Activated CD8-positive, alpha-beta memory T cell treated with anti-CD3 and anti-CD28 coated beads, Interleukin-2, amount 50 U/mL, for 1 hour (primary cell): ENCODE data around the gene SLC7A5.
"Not testable (repeated sequence)": the region's sequence is repeated elsewhere in the genome, so short reads cannot be mapped to it uniquely, and the experiment has no call there.

Source experiments
- DNase-seq: peaks from one replicate; pipeline ENCODE4 v3.0.0-alpha.2; 2020; ENCODE audit errors: extremely low read depth

The SLC7A5 gene

GRCh38 chr16:87834005-87834667 lies 35.2 kb downstream of the SLC7A5 start:
- no peak for DNase-seq

DNA sequence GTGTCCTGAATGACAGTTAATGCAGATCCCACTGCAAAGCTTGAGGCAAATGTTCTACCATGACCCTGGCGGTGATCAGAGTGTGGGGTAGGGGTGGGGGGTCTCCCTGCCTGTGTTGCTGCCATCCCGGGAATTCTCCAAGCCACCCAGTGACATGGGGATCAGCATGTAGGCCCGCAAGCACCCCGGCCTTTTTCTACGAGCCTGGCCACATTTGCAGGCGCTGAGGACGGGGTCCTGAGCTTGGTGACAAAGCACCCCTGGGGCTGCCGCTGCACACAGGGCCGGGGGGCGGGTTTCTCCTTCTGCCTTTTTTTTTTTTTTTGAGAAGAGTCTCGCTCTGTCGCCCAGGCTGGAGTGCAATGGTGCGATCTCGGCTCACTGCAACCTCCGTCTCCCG lies 35.8 kb downstream of the SLC7A5 start:
- no peak for DNase-seq

DNA sequence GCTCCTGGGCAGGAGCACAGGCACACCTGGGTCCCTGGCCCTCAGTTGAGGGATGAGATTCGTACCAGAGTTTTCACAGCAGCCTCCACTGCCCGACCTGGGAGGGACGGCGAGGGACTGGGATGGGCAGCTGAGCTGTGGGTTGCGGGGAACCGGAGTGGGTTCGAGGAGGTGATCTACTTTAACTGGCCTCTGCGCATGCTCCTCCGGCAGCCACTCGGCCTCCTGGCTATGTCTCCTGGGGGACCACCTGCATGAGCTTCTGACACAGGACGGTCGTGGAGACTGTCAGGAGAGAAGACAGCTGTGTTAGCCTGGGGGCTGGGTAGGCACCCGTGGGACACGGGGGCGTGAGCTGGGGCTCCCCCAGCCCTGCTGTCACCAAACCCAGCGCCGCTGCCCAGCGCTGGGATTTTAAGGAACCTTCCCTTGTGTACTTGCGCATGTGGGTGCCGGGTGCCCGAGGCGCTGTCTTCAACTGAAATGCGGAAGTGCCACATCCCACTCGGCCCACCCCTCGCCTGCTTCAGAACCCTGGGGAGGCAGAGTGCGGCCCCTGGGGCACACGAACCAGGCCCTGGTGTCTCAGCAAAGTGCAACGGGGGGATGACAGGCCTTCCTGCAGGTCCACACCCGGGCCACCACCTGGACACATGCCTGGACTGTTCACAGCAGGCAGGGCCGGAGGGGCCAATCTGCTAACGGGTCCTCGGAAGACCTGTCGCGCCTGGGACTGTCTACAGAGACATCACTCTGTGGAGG lies 36.4 kb downstream of the SLC7A5 start:
- DNase-seq: no peak

GRCh38 chr16:87832137-87832527 lies 37.2 kb downstream of the SLC7A5 start:
- no peak for DNase-seq

DNA sequence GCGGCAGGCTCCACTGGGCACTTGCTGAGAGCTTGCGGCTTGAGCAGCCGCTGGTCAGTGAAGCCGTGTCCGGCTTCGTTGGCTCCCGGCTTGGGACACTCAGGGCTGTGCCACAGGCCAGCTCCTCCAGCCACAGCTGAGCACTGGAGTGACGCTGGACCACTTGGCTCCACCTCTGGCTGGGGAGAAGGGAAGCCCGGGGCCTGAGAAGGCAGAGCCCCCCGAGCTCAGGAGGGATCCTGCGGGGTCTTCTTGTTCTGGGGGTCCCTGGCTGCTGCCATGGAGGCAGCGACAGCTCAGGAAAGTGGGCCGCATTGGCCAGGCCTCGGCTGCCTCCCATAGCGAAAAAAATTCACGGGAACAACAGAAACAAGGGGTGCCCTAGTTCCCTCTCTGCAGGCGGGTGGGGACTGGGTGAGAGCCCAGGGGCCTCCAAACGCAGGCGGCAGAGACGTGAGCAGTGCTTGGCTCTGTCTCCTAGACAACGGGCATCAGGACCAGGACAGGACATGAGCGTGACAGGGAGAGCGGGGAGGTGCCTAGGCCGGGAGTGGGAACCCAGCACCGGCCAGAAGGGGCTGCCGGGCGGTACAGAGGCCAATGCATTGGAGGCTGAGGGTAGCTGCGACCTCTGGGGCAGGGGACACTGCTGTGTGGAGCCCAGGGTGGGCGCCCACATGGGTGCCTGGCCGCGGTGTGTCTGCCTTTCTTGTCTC lies 37.7 kb downstream of the SLC7A5 start:
- no peak for DNase-seq

- DNase-seq: no peak
These were observed 38.5 kb downstream of the SLC7A5 start for GRCh38 chr16:87830673-87831420.

GRCh38 chr16:87829988-87830672 lies 39.2 kb downstream of the SLC7A5 start:
- DNase-seq: no peak

GRCh38 chr16:87829622-87829980 lies 39.7 kb downstream of the SLC7A5 start:
- DNase-seq: no peak

- no peak for DNase-seq
These were observed 40.2 kb downstream of the SLC7A5 start for GRCh38 chr16:87828907-87829621.

DNA sequence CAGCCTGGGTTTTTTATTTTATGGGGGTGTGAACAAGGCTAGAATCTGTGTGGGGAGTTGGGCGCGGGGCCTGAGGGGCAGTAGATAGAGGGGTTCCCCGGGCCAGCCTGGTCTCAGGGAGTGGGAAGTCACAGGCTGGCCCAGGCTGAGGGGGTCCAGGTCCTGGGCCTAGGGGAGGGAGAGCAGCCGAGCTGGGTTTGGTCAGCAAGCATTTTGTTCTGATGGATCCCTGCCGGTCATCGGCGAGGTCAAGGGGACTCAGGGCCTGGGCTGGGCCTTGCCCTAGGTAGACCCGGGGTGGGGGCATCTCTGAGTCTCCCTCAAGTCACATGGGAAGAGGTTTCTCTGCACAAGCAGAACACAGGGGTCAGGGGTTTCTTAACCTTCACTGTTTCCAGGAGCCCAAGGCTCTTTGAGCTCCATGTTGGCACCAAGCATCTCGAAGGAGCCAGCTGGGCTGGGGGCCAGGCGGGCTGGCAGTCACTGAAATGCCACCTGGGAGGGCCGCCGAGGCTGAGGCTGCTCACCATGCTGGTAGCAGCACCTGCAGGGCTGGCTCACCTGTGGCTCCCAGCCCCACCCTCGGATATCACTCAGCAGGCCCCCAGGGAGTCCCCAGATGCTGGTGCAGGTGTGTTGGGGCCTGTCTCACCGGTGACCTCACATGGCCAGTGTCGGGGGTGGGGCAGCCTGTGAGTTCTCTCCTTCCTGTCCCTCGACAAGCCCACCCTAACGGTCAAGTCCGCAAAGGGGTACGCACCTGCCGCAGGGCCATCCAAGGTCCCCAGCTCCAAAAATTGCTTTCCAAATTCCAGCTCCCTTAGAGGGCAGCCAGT lies 41.0 kb downstream of the SLC7A5 start:
- DNase-seq: no peak

GRCh38 chr16:87827588-87827915 lies 41.8 kb downstream of the SLC7A5 start:
- not testable (repeated sequence) for DNase-seq

- no peak for DNase-seq
These were observed 42.3 kb downstream of the SLC7A5 start for GRCh38 chr16:87826798-87827587.

DNA sequence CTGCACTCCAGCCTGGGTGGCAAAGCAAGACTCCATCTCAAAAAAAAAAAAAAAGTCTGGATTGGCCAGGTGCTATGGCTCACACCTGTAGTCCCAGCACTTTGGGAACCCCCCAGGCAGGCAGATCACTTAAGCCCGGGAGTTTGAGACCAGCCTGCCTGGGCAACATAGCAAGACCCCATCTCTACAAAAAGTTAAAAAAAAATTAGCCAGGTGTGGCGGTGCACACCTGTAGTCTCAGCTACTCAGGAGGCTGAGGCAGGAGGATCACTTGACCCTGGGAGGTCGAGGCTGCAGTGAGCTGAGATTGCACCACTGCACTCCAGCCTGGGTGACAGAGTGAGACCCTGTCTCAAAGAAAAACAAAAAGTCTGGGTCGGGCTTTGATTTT lies 42.9 kb downstream of the SLC7A5 start:
- DNase-seq: not testable (repeated sequence)

DNA sequence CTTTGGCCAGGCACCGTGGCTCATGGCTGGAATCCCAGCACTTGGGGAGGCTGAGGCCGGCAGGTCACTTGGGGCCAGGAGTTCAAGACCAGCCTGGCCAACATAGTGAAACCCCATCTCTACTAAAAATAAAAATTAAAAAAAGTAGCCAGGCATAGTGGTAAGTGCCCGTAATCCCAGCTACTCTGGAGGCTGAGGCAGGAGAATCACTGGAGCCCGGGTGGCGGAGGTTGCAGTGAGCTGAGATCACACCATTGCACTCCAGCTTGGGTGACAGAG lies 43.5 kb downstream of the SLC7A5 start:
- DNase-seq: not testable (repeated sequence)

DNA sequence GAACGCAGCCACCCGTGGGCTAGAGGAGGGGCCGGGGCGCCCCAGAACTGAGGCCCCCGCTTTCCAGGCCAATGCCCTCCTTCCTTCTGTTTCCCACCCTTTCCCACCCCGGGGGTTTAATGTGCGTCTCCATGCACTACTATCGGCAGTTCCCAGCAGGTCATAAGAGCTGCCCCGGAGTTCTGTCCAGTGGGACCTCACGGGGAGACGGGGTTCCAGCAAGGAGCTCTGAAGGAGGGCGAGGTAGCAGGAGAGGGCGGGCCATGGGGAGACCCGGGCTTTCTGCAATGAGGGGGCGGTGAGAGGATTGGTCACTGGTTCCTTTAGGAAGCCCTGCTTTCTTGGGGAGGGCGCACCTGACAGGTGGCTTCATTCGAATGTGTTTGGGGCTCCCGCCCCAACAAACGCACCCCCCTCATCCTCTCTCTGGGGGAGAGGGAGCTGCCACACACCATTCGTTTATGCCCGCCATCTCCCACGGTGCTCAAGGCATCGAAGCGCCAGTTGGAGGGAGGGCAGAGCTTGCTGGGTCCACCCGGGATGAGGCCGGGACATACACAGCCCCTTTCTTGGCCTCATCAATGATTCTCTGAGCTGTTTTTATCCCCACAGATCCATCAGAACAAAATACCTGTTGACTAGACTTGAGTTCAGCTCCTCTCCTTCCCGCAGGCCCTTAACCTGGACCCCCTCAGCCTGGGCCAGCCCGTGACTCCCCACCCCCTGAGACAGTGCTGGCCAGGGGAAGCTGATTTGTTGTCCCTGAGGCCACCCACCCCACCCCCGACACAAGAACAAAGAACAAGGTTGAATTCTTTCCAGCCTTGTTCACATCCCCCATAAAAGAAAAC lies 44.1 kb downstream of the SLC7A5 start:
- no peak for DNase-seq

DNA sequence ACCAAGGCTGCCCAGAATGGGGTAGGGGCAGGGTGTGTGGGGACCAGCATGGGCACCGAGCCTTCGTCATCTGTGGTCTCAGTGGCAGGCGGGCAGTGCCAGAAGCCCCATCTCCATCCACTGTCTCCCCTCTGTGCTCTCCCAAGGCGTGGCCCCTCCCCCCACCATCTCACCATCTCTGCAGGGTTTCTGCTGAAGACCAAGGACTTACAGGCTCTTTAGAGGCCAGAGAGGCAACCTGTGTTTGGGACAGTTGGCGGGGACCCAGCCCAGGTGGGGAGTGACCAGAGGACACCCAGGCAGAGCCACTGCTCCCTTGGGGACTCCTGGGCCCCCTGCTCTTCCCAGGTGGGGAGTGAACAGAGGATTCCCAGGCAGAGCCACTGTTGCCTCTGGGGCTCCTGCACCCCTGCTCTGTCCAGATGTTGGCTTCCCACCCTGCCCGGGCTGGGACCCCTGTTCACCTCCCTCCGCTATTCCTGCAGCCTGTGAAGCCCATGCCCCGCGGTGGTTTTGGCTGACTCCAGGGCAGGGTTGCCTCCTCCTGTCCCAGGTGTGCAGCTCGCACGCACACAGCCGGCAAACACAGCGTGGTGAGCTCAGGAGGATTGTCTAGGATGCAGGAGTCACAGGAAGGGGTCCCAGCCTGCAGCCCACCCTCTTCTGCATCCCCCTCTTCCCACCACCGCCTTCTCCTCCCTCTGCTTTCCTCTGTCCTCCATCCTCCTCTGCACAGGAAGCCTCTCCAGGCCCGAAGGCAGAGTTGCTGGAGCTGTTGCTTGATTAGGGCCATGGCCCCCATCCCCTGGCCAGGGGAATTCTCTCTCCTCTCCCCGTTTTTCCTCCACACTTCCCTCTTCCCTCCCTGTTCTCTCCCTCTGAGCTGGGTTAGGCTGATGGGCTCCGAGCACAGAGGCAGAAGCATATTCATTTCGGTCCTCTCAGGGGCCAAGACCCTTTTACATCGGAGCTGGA lies 45.0 kb downstream of the SLC7A5 start:
- no peak for DNase-seq

GRCh38 chr16:87823181-87823929 lies 46.0 kb downstream of the SLC7A5 start:
- no peak for DNase-seq
